B cell (primary cell): ENCODE measurements around the gene CATSPERE.
"Not testable (repeated sequence)": the region's sequence is repeated elsewhere in the genome, so short reads cannot be mapped to it uniquely, and the experiment has no call there.

ENCODE experiments used
- CTCF ChIP-seq: fragments of 200-600 bp; IDR thresholded peaks from one replicate; pipeline ENCODE4 v1.8.0; 2022; ENCODE audit warnings: antibody characterized with exemption, mild to moderate bottlenecking
- EZH2 ChIP-seq: IDR thresholded peaks from 2 replicates; pipeline ENCODE4 v1.6.1; 2012; ENCODE audit warnings: borderline replicate concordance, low read depth, mild to moderate bottlenecking, moderate library complexity, low read length; ENCODE audit not compliant: insufficient read depth, poor library complexity, severe bottlenecking

GRCh38 chr1:244682087-244682486 lies 221.0 kb downstream of the CATSPERE start:
- not testable (repeated sequence) for TF ChIP-seq CTCF, EZH2
